ENCODE data around the gene CBX4. TPM values are rescaled to one million over a fixed set of nuclear protein-coding genes. Genes with fewer than 3 reads are reported as not detected.

Gene CBX4
- total RNA-seq, 2 experiments from 2014 or later: 50.3 to 57.2 TPM

GRCh38 chr17:79785900-79786810 lies 53.1 kb downstream of the CBX4 start:
- Mint-ChIP-seq H3K4me3 (no peak overlapping the region), H3K4me1 (ENCODE audit: low read depth) (peaks cover 27% of the 10 kb centered on the region), H3K27ac (no peak overlapping the region), H3K9me3 (ENCODE audit: insufficient read depth) (no peaks in the 10 kb centered on the region), H3K36me3 (ENCODE audit: low read depth) (peaks cover 16% of the 10 kb centered on the region), H3K27me3 (ENCODE audit: low read depth) (peaks cover 35% of the 10 kb centered on the region)
- ATAC-seq (no peak), DNase-seq (no peak)
- POLR2A ChIA-PET: no interaction called here
- CTCF ChIA-PET: interaction anchor here (1.1 kb wide), 1 partner anchor 49 kb away, joined by 3 read pairs; no protein-coding TSS in a partner anchor

GRCh38 chr17:79785017-79785899 lies 54.0 kb downstream of the CBX4 start:
- H3K27ac Mint-ChIP-seq: no peak overlapping the region
- CTCF ChIA-PET: no interaction called here
- DNase-seq: no peak
- POLR2A ChIA-PET: no interaction called here
- peaks cover 16% of the 10 kb centered on the region for H3K36me3 Mint-ChIP-seq (ENCODE audit: low read depth)
- H3K9me3 Mint-ChIP-seq (ENCODE audit: insufficient read depth): no peaks in the 10 kb centered on the region
- ATAC-seq: no peak
- H3K27me3 Mint-ChIP-seq (ENCODE audit: low read depth): peaks cover 27% of the 10 kb centered on the region
- peaks cover 28% of the 10 kb centered on the region for H3K4me1 Mint-ChIP-seq (ENCODE audit: low read depth)
- H3K4me3 Mint-ChIP-seq: no peak overlapping the region

GRCh38 chr17:79784353-79785016 lies 54.8 kb downstream of the CBX4 start:
- ChIA-PET POLR2A (no interaction called here), CTCF (no interaction called here)
- Mint-ChIP-seq H3K9me3 (ENCODE audit: insufficient read depth) (no peaks in the 10 kb centered on the region), H3K27ac (no peak overlapping the region), H3K27me3 (ENCODE audit: low read depth) (peaks cover 26% of the 10 kb centered on the region), H3K4me1 (ENCODE audit: low read depth) (peaks cover 33% of the 10 kb centered on the region), H3K4me3 (no peak overlapping the region), H3K36me3 (ENCODE audit: low read depth) (peaks cover 23% of the 10 kb centered on the region)
- ATAC-seq (no peak), DNase-seq (no peak)

GRCh38 chr17:79783891-79784290 lies 55.3 kb downstream of the CBX4 start:
- CTCF ChIA-PET: no interaction called here
- Mint-ChIP-seq H3K27me3 (ENCODE audit: low read depth) (peaks cover 22% of the 10 kb centered on the region), H3K36me3 (ENCODE audit: low read depth) (peaks cover 28% of the 10 kb centered on the region), H3K27ac (no peak overlapping the region), H3K9me3 (ENCODE audit: insufficient read depth) (no peaks in the 10 kb centered on the region), H3K4me1 (ENCODE audit: low read depth) (peaks cover 39% of the 10 kb centered on the region), H3K4me3 (no peak overlapping the region)
- ATAC-seq (no peak), DNase-seq (no peak)
- POLR2A ChIA-PET: no interaction called here

Other genes starting within 250 kb of the CBX4 start
- gene RBFOX3, start 228.4 kb downstream of the CBX4 start, total RNA-seq: not detected
- under 1 TPM in 1 of 2 experiments, not detected in 1; 0.13 TPM for gene ENPP7, start 108.5 kb downstream of the CBX4 start, total RNA-seq
- 10 to 100 TPM; 16.2 to 16.5 TPM for gene CBX2, start 61.3 kb downstream of the CBX4 start, total RNA-seq
- 1 to 10 TPM; 8.6 to 9.4 TPM for gene CBX8, start 42.4 kb downstream of the CBX4 start, total RNA-seq
- 1 to 10 TPM; 1.3 to 2.1 TPM for gene TBC1D16, start 196.4 kb upstream of the CBX4 start, total RNA-seq
- gene CCDC40, start 197.2 kb upstream of the CBX4 start, total RNA-seq: not detected